Activated naive CD8-positive, alpha-beta T cell treated with anti-CD3 and anti-CD28 coated beads, Interleukin-2, amount 10 ng/mL, durations not matched to agents 7 days and 5 days (primary cell): ENCODE measurements around the gene RXRA. TPM values are rescaled to one million over a fixed set of nuclear protein-coding genes. Genes with fewer than 3 reads are reported as not detected.

ENCODE experiments used
- ATAC-seq: fragments of 150-1000 bp; cut with Tn5 transposase; one replicate; pipeline ENCODE4 v1.10.0; 2021; ENCODE audit warnings: low read depth, moderate library complexity
- POLR2A ChIA-PET: fragments of 350-600 bp; sonication (Branson Sonifier 250); formaldehyde crosslinking; loops from one replicate; lab custom pipeline; 2021; ENCODE audit warnings: antibody characterized with exemption; lab: Charles Lee
- DNase-seq: peaks from one replicate; pipeline ENCODE4 v3.0.0; 2021
- H3K27ac Mint-ChIP-seq: one replicate; pipeline ENCODE4 v1.8.0; 2022; ENCODE audit warnings: mild to moderate bottlenecking, mixed read lengths
- H3K27me3 Mint-ChIP-seq: one replicate; pipeline ENCODE4 v1.8.0; 2022; ENCODE audit warnings: mild to moderate bottlenecking, moderate library complexity, mixed read lengths
- H3K36me3 Mint-ChIP-seq: one replicate; pipeline ENCODE4 v1.8.0; 2021; ENCODE audit warnings: mild to moderate bottlenecking, mixed read lengths
- H3K4me1 Mint-ChIP-seq: one replicate; pipeline ENCODE4 v1.8.0; 2021; ENCODE audit warnings: mixed read lengths
- H3K4me3 Mint-ChIP-seq: one replicate; pipeline ENCODE4 v1.8.0; 2022; ENCODE audit warnings: mild to moderate bottlenecking, moderate library complexity, mixed read lengths
- H3K9me3 Mint-ChIP-seq: one replicate; pipeline ENCODE4 v1.8.0; 2021; ENCODE audit warnings: mixed read lengths
- total RNA-seq, 2 experiments: library from RNA; stranded (reverse); gene quantifications; one replicate each; pipeline ENCODE4 v1.2.3, GENCODE V29; 2021

The RXRA gene
- total RNA-seq, 2 experiments from 2014 or later = 5.6 to 7.1 TPM

DNA sequence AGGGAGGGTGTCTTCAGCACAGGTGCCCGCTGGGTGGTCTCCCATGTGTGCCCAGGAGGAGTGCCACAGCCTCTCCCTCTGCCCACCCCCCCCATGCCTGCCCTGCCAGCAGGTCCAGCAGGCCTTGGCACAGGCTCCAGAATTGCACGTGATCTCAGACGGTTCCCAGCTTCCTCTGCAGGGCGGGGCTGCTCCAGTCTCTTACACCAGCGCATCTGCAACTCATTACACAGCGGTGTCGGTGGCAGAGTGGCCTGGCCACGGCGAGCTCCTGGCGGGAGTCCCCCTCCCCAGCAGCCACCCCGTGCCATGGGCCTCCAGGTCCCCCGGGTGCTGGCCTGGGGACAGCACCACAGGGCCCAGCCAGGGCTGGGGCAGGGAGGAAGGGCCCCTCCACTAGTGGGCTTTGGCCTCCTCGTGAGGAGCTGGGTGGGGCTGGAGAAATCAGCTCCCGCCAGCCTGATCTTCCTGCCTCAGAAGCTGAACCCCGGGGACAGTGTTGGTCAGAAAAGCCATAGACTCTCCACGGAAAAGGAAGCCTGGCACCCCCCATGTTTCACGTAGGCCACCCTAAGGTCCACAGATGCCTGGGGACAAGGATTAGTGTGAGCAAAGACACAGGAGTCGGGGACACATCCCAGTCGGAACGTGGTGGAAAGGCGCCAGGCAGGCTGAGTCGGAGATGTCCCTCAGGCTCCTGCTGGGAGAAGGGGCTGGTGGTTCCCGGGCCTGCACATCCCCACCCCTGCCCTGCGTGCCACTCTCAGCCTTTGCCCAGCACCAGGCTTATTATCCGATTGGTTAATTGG, 40.2 kb downstream of the RXRA start:
- H3K9me3 Mint-ChIP-seq = peaks cover 3% of the 10 kb centered on the region
- H3K4me3 Mint-ChIP-seq = no peak overlapping the region
- H3K27ac Mint-ChIP-seq = no peak overlapping the region
- no peaks in the 10 kb centered on the region for H3K36me3 Mint-ChIP-seq
- no peak for ATAC-seq
- DNase-seq = no peak
- H3K4me1 Mint-ChIP-seq = peaks cover 3% of the 10 kb centered on the region
- POLR2A ChIA-PET = no interaction called here
- no peaks in the 10 kb centered on the region for H3K27me3 Mint-ChIP-seq

DNA sequence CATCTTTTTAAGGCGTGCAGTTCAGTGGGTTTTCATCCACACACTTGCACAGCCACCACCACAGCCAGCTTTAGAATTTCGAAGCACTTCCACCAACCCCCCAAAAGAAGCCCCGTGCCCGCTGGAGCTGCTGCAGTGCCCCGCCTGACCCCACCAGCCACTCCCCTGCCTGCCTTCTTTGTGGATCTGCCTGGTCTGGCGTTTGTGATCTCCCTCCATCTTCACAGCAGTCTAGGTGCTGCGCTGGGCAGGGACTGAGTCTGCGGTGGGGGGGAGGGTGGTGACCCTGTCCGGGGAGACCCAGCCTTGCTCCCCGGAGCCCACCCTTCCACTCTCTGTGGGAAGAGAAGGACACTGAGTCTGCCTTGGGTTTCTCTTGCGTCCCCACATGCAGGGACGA, 40.8 kb downstream of the RXRA start:
- peaks cover 3% of the 10 kb centered on the region for H3K9me3 Mint-ChIP-seq
- H3K27ac Mint-ChIP-seq = no peak overlapping the region
- POLR2A ChIA-PET = no interaction called here
- peaks cover 3% of the 10 kb centered on the region for H3K4me1 Mint-ChIP-seq
- H3K4me3 Mint-ChIP-seq = no peak overlapping the region
- ATAC-seq (no peak), DNase-seq (no peak)
- H3K36me3 Mint-ChIP-seq = no peaks in the 10 kb centered on the region
- H3K27me3 Mint-ChIP-seq = no peaks in the 10 kb centered on the region

DNA sequence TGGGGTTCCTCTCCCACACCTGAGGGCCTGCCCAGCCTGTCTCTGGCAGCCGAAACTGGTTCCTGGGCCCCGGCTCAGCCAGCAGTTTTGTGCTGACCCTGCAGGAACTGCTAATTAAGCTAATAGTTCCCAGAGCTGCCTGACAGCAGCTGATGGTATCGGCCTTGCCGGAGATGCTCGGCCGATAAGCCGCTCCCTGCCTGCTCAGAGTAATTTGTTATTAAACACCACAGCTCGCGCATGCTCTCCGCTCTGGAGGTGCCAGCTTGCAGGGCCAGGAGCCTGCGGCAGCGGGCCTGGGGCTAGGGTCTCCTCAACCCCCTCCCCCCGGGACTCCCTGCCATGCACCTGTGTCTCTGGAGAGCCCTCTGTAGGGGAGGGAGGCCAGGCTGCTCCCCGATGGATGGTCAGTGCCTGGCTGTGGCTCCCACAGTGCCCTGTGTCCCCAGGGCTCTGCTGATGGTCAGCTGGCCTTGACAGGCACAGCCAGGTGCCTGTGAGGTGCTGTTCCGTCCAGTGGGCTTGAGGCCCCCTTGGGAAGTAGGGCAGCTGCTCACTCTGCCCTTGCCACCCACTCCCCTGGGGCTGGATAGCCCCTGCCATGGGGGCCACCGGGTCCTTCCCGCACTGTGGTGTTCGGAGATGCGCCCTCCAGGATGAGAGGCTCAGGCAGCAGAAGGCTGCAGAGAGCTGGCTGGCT, 41.7 kb downstream of the RXRA start:
- Mint-ChIP-seq H3K4me3 (no peak overlapping the region), H3K36me3 (no peaks in the 10 kb centered on the region), H3K4me1 (peaks cover 3% of the 10 kb centered on the region), H3K27me3 (no peaks in the 10 kb centered on the region), H3K27ac (no peak overlapping the region), H3K9me3 (peaks cover 3% of the 10 kb centered on the region)
- POLR2A ChIA-PET = no interaction called here
- no peak for DNase-seq
- no peak for ATAC-seq

DNA sequence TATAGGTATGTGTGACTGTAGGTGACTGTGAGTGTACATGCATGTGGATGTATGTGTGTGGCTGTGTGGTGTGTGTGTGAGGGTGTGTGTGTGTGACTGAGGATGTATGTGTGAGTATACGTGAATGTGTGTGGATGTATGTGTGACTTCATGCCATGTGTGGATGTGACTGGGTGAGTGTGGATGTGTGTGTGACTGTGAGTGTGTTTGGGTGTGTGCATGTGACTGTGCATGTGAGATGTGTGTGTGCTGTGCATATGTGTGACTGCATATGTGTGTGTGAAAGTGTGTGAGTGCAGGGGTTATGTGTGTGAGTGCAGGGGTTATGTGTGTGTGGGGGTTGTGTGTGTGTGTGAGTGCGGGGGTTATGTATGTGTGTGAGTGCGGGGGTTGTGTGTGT, 42.3 kb downstream of the RXRA start:
- no peak for ATAC-seq
- H3K4me1 Mint-ChIP-seq = peaks cover 3% of the 10 kb centered on the region
- H3K36me3 Mint-ChIP-seq = no peaks in the 10 kb centered on the region
- H3K27ac Mint-ChIP-seq = peak overlapping the region; percentile 64
- POLR2A ChIA-PET = no interaction called here
- H3K27me3 Mint-ChIP-seq = no peaks in the 10 kb centered on the region
- H3K9me3 Mint-ChIP-seq = peaks cover 3% of the 10 kb centered on the region
- DNase-seq = no peak
- no peak overlapping the region for H3K4me3 Mint-ChIP-seq

DNA sequence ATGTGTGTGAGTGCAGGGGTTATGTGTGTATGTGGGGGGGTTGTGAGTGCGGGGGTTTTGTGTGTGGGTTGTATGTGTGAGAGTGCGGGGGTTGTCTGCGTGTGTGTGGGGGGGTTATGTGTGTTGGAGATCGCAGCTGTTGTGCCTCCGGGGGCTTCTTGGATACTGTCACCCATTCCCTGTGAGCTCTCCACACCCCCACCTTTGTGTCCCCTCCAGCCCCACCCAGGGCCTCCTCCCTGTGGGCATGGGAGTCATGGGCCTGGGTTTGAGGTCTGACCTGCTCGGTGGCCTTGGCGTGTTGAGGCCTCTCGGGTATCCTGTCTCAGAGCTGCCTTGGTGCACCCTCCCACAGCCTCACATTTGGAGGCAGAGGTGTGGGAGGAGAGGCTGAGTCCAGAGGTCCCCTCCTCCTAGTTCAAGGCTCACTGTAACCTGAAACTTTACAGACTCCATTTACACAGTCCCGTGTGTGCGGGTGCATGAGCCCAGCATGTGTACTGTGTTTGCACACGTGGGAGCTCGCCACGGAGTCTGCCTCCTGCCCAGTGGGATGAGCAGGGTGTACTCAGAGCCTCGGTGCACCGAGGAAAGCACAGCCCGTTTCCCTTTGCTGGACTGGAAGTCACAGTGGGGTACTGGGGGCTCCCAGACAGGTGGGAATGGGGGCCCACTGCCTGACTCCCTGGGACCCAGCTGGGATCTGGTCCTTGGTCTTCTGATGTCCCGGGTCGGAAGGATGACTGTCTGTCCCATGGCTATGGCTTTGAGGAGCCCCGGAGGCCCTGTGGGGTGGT, 43.4 kb downstream of the RXRA start:
- no peaks in the 10 kb centered on the region for H3K36me3 Mint-ChIP-seq
- peaks cover 3% of the 10 kb centered on the region for H3K4me1 Mint-ChIP-seq
- H3K9me3 Mint-ChIP-seq = peaks cover 3% of the 10 kb centered on the region
- ATAC-seq (no peak), DNase-seq (no peak)
- H3K27me3 Mint-ChIP-seq = no peaks in the 10 kb centered on the region
- no peak overlapping the region for H3K27ac Mint-ChIP-seq
- no peak overlapping the region for H3K4me3 Mint-ChIP-seq
- POLR2A ChIA-PET = no interaction called here

DNA sequence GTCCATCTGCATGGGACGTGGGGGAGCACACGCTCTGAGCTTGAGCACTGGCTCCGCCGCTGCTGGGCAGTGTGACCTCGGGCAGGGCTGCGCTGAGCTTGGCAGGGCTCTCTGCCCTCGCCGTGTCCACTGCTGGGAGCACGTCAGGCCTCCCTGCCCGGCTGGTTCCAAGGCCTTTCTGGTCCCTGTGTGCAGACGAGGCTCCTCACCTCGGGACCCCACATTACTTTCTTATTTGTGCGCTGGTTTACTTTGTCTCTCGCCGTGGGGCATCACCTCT, 43.9 kb downstream of the RXRA start:
- Mint-ChIP-seq H3K27ac (no peak overlapping the region), H3K4me1 (peaks cover 3% of the 10 kb centered on the region), H3K27me3 (no peaks in the 10 kb centered on the region), H3K9me3 (peaks cover 3% of the 10 kb centered on the region), H3K4me3 (no peak overlapping the region), H3K36me3 (no peaks in the 10 kb centered on the region)
- POLR2A ChIA-PET = no interaction called here
- no peak for ATAC-seq
- no peak for DNase-seq

DNA sequence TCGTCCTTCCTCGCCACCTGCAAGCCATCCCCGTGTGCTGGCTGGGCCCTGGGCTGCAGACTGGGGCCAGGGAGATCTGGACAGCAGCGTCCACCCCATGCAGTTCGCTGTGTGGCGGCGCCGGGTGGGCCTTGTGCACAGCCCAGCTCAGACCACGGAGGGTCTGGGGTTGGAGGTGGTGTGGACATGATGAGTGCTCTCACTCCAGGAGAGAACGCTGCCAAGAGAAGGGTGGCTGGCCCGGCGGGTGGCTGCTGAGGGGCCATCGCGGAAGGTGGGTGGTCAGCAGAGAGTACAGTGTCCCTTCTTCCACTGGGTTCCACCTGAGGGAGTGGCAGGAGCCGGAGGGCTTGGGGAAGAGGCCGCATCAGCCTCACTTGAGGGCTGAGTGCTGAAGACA, 44.4 kb downstream of the RXRA start:
- Mint-ChIP-seq H3K9me3 (peaks cover 3% of the 10 kb centered on the region), H3K4me3 (no peak overlapping the region)
- POLR2A ChIA-PET = no interaction called here

DNA sequence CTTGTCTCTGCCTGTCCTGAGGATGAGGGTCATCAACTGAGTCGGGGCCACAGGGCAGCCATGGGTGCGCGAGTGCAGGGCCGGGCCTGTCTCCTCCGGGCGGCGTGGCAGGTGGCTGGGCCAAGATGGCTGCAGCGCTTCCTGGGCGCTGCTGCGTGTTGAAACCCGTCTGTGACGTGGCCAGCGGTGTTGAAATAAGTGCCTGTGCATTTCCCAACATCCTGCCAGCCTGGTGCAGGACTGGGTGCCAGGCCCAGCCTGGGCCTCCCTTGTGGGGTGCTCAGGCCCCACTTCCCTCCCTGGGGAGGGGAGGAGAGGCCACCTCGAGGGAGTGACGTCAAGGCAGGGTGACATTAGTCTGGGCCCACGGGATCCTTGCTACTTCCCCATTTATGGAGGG, 45.5 kb downstream of the RXRA start:
- Mint-ChIP-seq H3K27ac (no peak overlapping the region), H3K4me3 (no peak overlapping the region)
- no peak for ATAC-seq

More for the DNA sequence above, 44.4 kb downstream of the RXRA start:
- no peak for ATAC-seq
- Mint-ChIP-seq H3K27ac (no peak overlapping the region), H3K36me3 (no peaks in the 10 kb centered on the region), H3K4me1 (peaks cover 3% of the 10 kb centered on the region), H3K27me3 (no peaks in the 10 kb centered on the region)
- no peak for DNase-seq

DNA sequence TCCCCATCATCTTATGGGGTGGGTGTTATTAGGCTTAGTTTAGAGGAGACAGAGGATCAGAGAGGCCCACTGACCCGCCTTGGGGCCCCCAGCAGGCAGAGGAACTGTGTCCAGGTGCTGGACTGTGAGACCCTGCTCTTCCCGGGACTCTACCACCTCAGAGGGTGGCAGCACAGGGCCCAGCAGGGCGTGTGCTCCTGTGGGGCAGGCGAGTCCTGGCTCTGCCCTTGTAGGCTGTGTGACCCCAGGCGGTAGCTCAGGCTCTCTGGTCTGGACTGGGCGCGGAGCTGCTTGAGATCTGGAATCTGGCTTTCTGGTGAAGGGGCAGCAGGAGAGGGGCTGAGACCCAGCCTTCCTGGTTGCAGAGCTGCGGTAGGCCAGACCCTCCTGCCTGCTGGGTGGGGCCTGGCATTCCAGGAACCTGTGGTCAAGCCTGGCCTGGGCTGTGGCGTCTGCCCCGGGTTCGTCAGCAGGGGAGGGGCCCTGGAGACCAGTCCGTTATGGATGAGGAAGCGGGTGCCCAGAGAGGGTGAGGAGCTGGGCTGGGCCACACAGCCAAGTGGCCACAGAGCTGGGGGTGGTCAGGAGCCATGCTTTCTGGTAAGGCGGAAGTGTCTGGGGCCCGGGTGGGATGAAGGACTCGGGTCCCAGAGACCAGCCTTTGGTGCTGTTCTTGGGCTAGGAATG, 46.5 kb downstream of the RXRA start:
- Mint-ChIP-seq H3K27me3 (peaks cover 4% of the 10 kb centered on the region), H3K27ac (no peak overlapping the region), H3K4me1 (peaks cover 3% of the 10 kb centered on the region), H3K36me3 (no peaks in the 10 kb centered on the region), H3K4me3 (no peak overlapping the region), H3K9me3 (peaks cover 3% of the 10 kb centered on the region)
- DNase-seq (no peak), ATAC-seq (no peak)
- POLR2A ChIA-PET = interaction anchor here (1.0 kb wide), 1 partner anchor 21 kb away, joined by 3 read pairs; no protein-coding TSS in a partner anchor

More for the DNA sequence above, 45.5 kb downstream of the RXRA start:
- POLR2A ChIA-PET = no interaction called here
- no peak for DNase-seq
- Mint-ChIP-seq H3K36me3 (no peaks in the 10 kb centered on the region), H3K27me3 (peaks cover 4% of the 10 kb centered on the region), H3K9me3 (peaks cover 3% of the 10 kb centered on the region), H3K4me1 (peaks cover 3% of the 10 kb centered on the region)

DNA sequence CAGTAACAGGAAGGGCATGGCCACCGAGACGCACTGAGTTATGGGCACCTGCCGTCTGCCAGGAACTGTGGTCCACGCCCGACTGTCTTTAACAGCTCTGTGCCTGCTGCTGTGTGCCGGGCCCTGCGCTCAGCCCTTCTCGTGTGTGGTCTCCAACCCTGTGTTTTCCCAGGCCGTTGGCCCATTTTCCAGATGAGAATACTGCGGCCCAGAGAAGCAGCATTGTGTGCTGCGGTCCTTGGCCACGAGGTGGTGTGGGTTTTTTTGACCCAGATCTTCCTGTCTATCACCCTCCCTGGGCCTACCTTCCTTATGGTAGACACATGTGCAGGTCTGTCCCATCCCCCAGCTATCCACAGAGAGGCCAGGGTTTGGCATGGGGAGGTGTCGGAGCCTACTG, 47.0 kb downstream of the RXRA start:
- POLR2A ChIA-PET = interaction anchor here (1.0 kb wide), 1 partner anchor 20 kb away, joined by 3 read pairs; no protein-coding TSS in a partner anchor
- Mint-ChIP-seq H3K27me3 (peaks cover 4% of the 10 kb centered on the region), H3K4me1 (peaks cover 3% of the 10 kb centered on the region), H3K4me3 (no peak overlapping the region), H3K36me3 (no peaks in the 10 kb centered on the region), H3K9me3 (peaks cover 3% of the 10 kb centered on the region), H3K27ac (no peak overlapping the region)
- DNase-seq = no peak
- no peak for ATAC-seq

DNA sequence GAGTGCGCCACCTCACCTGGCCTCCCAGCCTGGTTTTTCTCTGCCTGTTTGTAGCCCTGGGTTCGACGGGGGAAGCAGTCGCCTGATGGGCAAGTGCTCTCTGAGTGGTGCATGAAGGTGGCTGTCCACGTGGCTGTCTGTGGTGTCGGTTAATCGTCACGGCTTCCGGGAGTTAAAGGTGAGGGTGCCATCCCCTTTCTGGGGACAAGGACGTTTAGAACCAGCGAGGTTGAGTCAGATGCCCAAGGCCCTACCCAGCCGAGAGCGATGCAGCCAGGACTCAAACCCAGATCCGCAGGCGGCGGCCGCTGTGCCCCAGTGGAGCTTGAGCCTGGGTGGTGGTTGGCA, 47.7 kb downstream of the RXRA start:
- Mint-ChIP-seq H3K4me1 (no peaks in the 10 kb centered on the region), H3K27ac (no peak overlapping the region)
- POLR2A ChIA-PET = no interaction called here

DNA sequence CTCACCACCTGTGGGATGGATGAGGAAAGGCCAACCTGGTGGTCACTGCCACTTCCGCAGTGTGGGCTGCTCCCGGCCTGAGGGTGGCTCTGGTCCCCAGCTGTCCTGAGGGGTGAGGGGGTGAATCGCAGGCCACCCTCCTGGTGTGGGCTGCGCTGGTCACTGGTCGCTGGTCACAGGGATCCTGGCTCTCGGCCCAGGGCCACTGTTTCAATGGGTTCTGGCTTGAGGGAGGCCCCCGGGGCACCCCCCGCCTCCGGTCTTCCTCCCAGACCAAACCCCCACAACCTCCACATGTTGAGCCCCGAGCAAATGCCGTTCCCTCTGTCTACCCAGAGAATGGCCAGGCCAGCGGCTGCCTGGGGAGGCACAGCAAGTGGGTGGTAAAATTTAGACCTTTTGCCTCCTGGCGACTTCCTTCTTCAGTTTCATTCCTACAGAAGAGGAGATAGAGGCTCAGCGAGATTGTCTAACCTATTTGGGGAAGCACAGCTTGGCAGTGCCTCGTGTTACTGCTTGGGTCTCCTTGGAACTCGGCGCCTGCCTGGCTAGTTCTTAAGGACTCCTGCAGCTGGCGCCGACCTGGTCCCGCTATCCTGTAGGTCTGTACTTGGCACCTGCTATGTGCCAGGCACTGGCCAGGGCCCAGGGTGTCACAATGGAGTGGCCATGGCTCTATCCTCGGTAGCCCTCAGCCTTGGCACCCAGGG, 48.2 kb downstream of the RXRA start:
- H3K27ac Mint-ChIP-seq = no peak overlapping the region
- POLR2A ChIA-PET = no interaction called here
- no peak overlapping the region for H3K4me3 Mint-ChIP-seq
- no peaks in the 10 kb centered on the region for H3K4me1 Mint-ChIP-seq
- no peaks in the 10 kb centered on the region for H3K36me3 Mint-ChIP-seq
- ATAC-seq = no peak
- no peak for DNase-seq
- peaks cover 4% of the 10 kb centered on the region for H3K27me3 Mint-ChIP-seq
- no peaks in the 10 kb centered on the region for H3K9me3 Mint-ChIP-seq

More for the DNA sequence above, 47.7 kb downstream of the RXRA start:
- Mint-ChIP-seq H3K27me3 (peaks cover 4% of the 10 kb centered on the region), H3K9me3 (no peaks in the 10 kb centered on the region), H3K36me3 (no peaks in the 10 kb centered on the region), H3K4me3 (no peak overlapping the region)
- no peak for ATAC-seq
- DNase-seq = no peak

DNA sequence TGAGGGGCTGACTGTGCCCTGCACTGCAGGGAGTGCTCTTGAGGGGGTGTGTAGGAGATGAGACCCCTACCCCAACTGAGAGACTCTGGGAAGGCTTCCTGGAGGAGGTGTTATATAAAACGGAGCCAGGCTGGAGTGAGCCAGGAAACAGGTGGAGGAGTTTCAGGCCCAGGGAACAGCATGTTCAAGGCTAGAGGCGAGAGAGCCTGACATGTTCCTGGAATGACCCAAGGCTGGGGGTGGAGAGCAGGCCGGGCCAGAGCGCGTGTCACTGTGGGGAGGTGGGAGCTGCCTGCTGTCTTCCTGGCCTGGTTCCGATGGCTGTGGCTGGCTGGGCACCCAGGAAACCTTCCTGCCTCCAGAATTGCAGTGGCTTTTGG, 48.7 kb downstream of the RXRA start:
- Mint-ChIP-seq H3K4me3 (no peak overlapping the region), H3K27ac (peak overlapping the region; percentile 43), H3K4me1 (no peaks in the 10 kb centered on the region), H3K27me3 (peaks cover 4% of the 10 kb centered on the region), H3K36me3 (no peaks in the 10 kb centered on the region), H3K9me3 (no peaks in the 10 kb centered on the region)
- ATAC-seq (no peak), DNase-seq (no peak)
- POLR2A ChIA-PET = no interaction called here
